ENCODE measurements around the gene ATG101. TPM values are rescaled to one million over a fixed set of nuclear protein-coding genes. Genes with fewer than 3 reads are reported as not detected.
A peak's percentile ranks its signal among the peaks of the same experiment; 100 is the strongest.

ATG101 gene
- total and polyA plus RNA-seq, 2 experiments from 2014 or later, result 77.3 to 139 TPM

- WGBS, 2 experiments (ENCODE audit: low coverage in 1 of 2, low lambda C conversion rate in 2 of 2, missing lambda C conversion rate in 2 of 2), result 80 to 82% methylated on average over 12 to 14 of the region's 14 CpGs
- H3K79me2 ChIP-seq (ENCODE audit: insufficient read depth), result no peaks in the 10 kb centered on the region
- H3K9me3 ChIP-seq (ENCODE audit: low read depth), result no peaks in the 10 kb centered on the region
- H3K9ac ChIP-seq, result no peak overlapping the region
- peaks cover 37% of the 10 kb centered on the region for H3F3A ChIP-seq (ENCODE audit: insufficient read depth)
- DNase-seq, result no peak
- H3K4me3 ChIP-seq, result no peak overlapping the region
- H3K9me2 ChIP-seq (ENCODE audit: insufficient read depth), result no peaks in the 10 kb centered on the region
- in situ Hi-C loops (cut with MboI), result no loop called here
- no peak overlapping the region for H2AFZ ChIP-seq
- H3K27ac ChIP-seq, result no peak overlapping the region
- H3K4me1 ChIP-seq (ENCODE audit: insufficient read depth), result peaks cover 16% of the 10 kb centered on the region
- no peaks in the 10 kb centered on the region for H4K20me1 ChIP-seq (ENCODE audit: insufficient read depth)
- H3K36me3 ChIP-seq (ENCODE audit: low read depth), result no peaks in the 10 kb centered on the region
- H3K27me3 ChIP-seq (replicated peaks; ENCODE audit: insufficient read depth), result no peaks in the 10 kb centered on the region
- TF ChIP-seq EZH2 (IDR thresholded peaks at IDR 0.05; ENCODE audit: insufficient read depth, poor library complexity, severe bottlenecking), result no peak
- TF ChIP-seq EZH2phosphoT487 (IDR thresholded peaks at IDR 0.05; ENCODE audit: insufficient read depth, low read depth), result no peak
- H3K4me2 ChIP-seq (ENCODE audit: unreplicated experiment), result no peak overlapping the region
These were observed 9.1 kb upstream of the ATG101 start for GRCh38 chr12:52060498-52061177.

- no peak overlapping the region for H2AFZ ChIP-seq
- H3K27ac ChIP-seq, result no peak overlapping the region
- no peaks in the 10 kb centered on the region for H4K20me1 ChIP-seq (ENCODE audit: insufficient read depth)
- 78% methylated on average over 7 to 12 of the region's 12 CpGs for WGBS, 2 experiments (ENCODE audit: low coverage in 1 of 2, low lambda C conversion rate in 2 of 2, missing lambda C conversion rate in 2 of 2)
- DNase-seq, result no peak
- H3F3A ChIP-seq (ENCODE audit: insufficient read depth), result peaks cover 32% of the 10 kb centered on the region
- H3K36me3 ChIP-seq (ENCODE audit: low read depth), result no peaks in the 10 kb centered on the region
- in situ Hi-C loops (cut with MboI), result no loop called here
- no peaks in the 10 kb centered on the region for H3K27me3 ChIP-seq (replicated peaks; ENCODE audit: insufficient read depth)
- peaks cover 16% of the 10 kb centered on the region for H3K4me1 ChIP-seq (ENCODE audit: insufficient read depth)
- TF ChIP-seq EZH2 (IDR thresholded peaks at IDR 0.05; ENCODE audit: insufficient read depth, poor library complexity, severe bottlenecking) (no peak), EZH2phosphoT487 (IDR thresholded peaks at IDR 0.05; ENCODE audit: insufficient read depth, low read depth) (no peak)
- no peak overlapping the region for H3K9ac ChIP-seq
- H3K9me2 ChIP-seq (ENCODE audit: insufficient read depth), result no peaks in the 10 kb centered on the region
- H3K4me2 ChIP-seq (ENCODE audit: unreplicated experiment), result no peak overlapping the region
- no peaks in the 10 kb centered on the region for H3K9me3 ChIP-seq (ENCODE audit: low read depth)
- H3K4me3 ChIP-seq, result no peak overlapping the region
- no peaks in the 10 kb centered on the region for H3K79me2 ChIP-seq (ENCODE audit: insufficient read depth)
These were observed 8.2 kb upstream of the ATG101 start for GRCh38 chr12:52061470-52062166.

GRCh38 chr12:52062167-52063081 is 7.4 kb upstream of the ATG101 start:
- no peak for DNase-seq
- no peak overlapping the region for H2AFZ ChIP-seq
- peaks cover 24% of the 10 kb centered on the region for H3F3A ChIP-seq (ENCODE audit: insufficient read depth)
- 89 to 94% methylated on average over 6 of the region's 6 CpGs for WGBS, 2 experiments (ENCODE audit: low coverage in 1 of 2, low lambda C conversion rate in 2 of 2, missing lambda C conversion rate in 2 of 2)
- H3K4me3 ChIP-seq, result no peak overlapping the region
- in situ Hi-C loops (cut with MboI), result no loop called here
- peaks cover 16% of the 10 kb centered on the region for H3K4me1 ChIP-seq (ENCODE audit: insufficient read depth)
- no peaks in the 10 kb centered on the region for H3K79me2 ChIP-seq (ENCODE audit: insufficient read depth)
- H4K20me1 ChIP-seq (ENCODE audit: insufficient read depth), result no peaks in the 10 kb centered on the region
- no peak overlapping the region for H3K4me2 ChIP-seq (ENCODE audit: unreplicated experiment)
- no peak overlapping the region for H3K27ac ChIP-seq
- H3K9me2 ChIP-seq (ENCODE audit: insufficient read depth), result no peaks in the 10 kb centered on the region
- no peaks in the 10 kb centered on the region for H3K27me3 ChIP-seq (replicated peaks; ENCODE audit: insufficient read depth)
- H3K36me3 ChIP-seq (ENCODE audit: low read depth), result no peaks in the 10 kb centered on the region
- TF ChIP-seq EZH2 (IDR thresholded peaks at IDR 0.05; ENCODE audit: insufficient read depth, poor library complexity, severe bottlenecking) (no peak), EZH2phosphoT487 (IDR thresholded peaks at IDR 0.05; ENCODE audit: insufficient read depth, low read depth) (no peak)
- H3K9ac ChIP-seq, result peak overlapping the region; percentile 83; the same call in 1 of the 2 replicates
- H3K9me3 ChIP-seq (ENCODE audit: low read depth), result no peaks in the 10 kb centered on the region

Data from GM23248 (cell line).